Endothelial cell of umbilical vein (primary cell): ENCODE results near the gene MED12L. TPM values are rescaled to one million over a fixed set of nuclear protein-coding genes. Genes with fewer than 3 reads are reported as not detected.

Experiments used
- BruUV-seq: library from RNA; stranded (reverse); fragments of 400-500 nt; replicated peaks from 2 replicates; lab custom pipeline; 2021; lab: Mats Ljungman, UMichigan
- CTCF ChIA-PET: fragments of 300-600, 350-600 bp; sonication (Branson Sonifier 250); formaldehyde crosslinking; loops from one replicate; lab custom pipeline; 2021; ENCODE audit warnings: antibody characterized with exemption, inconsistent platforms; lab: Charles Lee
- POLR2A ChIA-PET: fragments of 300-600, 350-600 bp; sonication (Branson Sonifier 250); formaldehyde crosslinking; loops from one replicate; lab custom pipeline; 2021; ENCODE audit warnings: antibody characterized with exemption, inconsistent platforms; lab: Charles Lee
- DNase-seq: peaks from one replicate; pipeline ENCODE4 v3.0.0-alpha.2; 2011; ENCODE audit warnings: low read depth, low spot score
- FAIRE-seq: peaks from 2 replicates; lab custom pipeline; 2011; peaks lifted over from hg19 to GRCh38; lab: Jason Lieb, UNC
- H2AFZ ChIP-seq: 2 replicates; pipeline ENCODE4 v1.6.0; 2012; ENCODE audit warnings: low read depth, low read length, control low read depth, inconsistent platforms
- H3K27ac ChIP-seq: 2 replicates; pipeline ENCODE4 v1.5.1; 2011; ENCODE audit warnings: low read depth, mild to moderate bottlenecking, control low read depth, low read length, moderate library complexity; ENCODE audit not compliant: insufficient read depth
- H3K27me3 ChIP-seq, 2 experiments: 2 replicates each; pipeline versions ENCODE4 v1.6.0 to v1.6.1; 2011; ENCODE audit warnings: low read length in 2 of 2, mixed read lengths in 1 of 2; ENCODE audit not compliant: control insufficient read depth in 2 of 2, insufficient read depth in 2 of 2
- H3K36me3 ChIP-seq, 2 experiments: 2 replicates in 1 of 2; 3 replicates in 1 of 2; pipeline ENCODE4 v1.5.1; 2011; ENCODE audit warnings: low read length in 2 of 2, mild to moderate bottlenecking in 1 of 2, moderate library complexity in 1 of 2; ENCODE audit not compliant: control insufficient read depth in 2 of 2, insufficient read depth in 2 of 2; ENCODE audit errors: extremely low read depth in 1 of 2
- H3K4me1 ChIP-seq: 3 replicates; pipeline ENCODE4 v1.5.1; 2011; ENCODE audit warnings: mild to moderate bottlenecking, low read length; ENCODE audit not compliant: control insufficient read depth, insufficient read depth; ENCODE audit errors: extremely low read depth
- H3K4me2 ChIP-seq: 2 replicates; pipeline ENCODE4 v1.6.1; 2011; ENCODE audit warnings: low read length, control low read depth, mixed read lengths; ENCODE audit not compliant: insufficient read depth
- H3K4me3 ChIP-seq, 3 experiments: fragments of 200-600 bp in 1 of 3; sonication (generic), shearing (Covaris generic) in 1 of 3; replicated peaks in 1 of 3; 2 replicates each; pipeline ENCODE4 v1.5.1; 2011 to 2016; ENCODE audit warnings: control low read depth in 3 of 3, low read length in 3 of 3, mild to moderate bottlenecking in 2 of 3, inconsistent platforms in 1 of 3, low read depth in 1 of 3, moderate library complexity in 1 of 3; ENCODE audit not compliant: insufficient read depth in 1 of 3
- H3K79me2 ChIP-seq: 2 replicates; pipeline ENCODE4 v1.6.0; 2012; ENCODE audit warnings: low read length, inconsistent platforms; ENCODE audit not compliant: control insufficient read depth, insufficient read depth
- H3K9ac ChIP-seq: replicated peaks from 2 replicates; pipeline ENCODE3; 2011; ENCODE audit warnings: low read length, control low read depth; ENCODE audit not compliant: insufficient read depth; ENCODE audit errors: extremely low read depth
- H3K9me1 ChIP-seq: replicated peaks from 3 replicates; pipeline ENCODE4 v1.6.0; 2011; ENCODE audit warnings: mild to moderate bottlenecking, low read length; ENCODE audit not compliant: control insufficient read depth, insufficient read depth; ENCODE audit errors: extremely low read depth
- H3K9me3 ChIP-seq: replicated peaks from 2 replicates; pipeline ENCODE4 v1.5.1; 2012; ENCODE audit warnings: low read length, inconsistent platforms; ENCODE audit not compliant: control insufficient read depth, insufficient read depth
- H4K20me1 ChIP-seq: replicated peaks from 2 replicates; pipeline ENCODE3; 2011; ENCODE audit warnings: mild to moderate bottlenecking, low read length; ENCODE audit not compliant: control insufficient read depth, insufficient read depth; ENCODE audit errors: extremely low read depth
- EZH2 ChIP-seq: IDR thresholded peaks from 2 replicates; pipeline ENCODE4 v1.6.1; 2012; ENCODE audit warnings: borderline replicate concordance, low read depth, mild to moderate bottlenecking, moderate library complexity, low read length, inconsistent platforms; ENCODE audit not compliant: severe bottlenecking
- FOS ChIP-seq: IDR thresholded peaks from 2 replicates; pipeline ENCODE4 v1.6.1; 2011; ENCODE audit warnings: mild to moderate bottlenecking, low read length, moderate library complexity, borderline replicate concordance; ENCODE audit not compliant: insufficient read depth
- GATA2 ChIP-seq: IDR thresholded peaks from 2 replicates; pipeline ENCODE4 v1.7.0; 2011; ENCODE audit warnings: low read depth, mild to moderate bottlenecking, moderate library complexity, mixed read lengths, low read length; ENCODE audit not compliant: insufficient read length, insufficient read depth
- JUN ChIP-seq: IDR thresholded peaks from 2 replicates; pipeline ENCODE4 v1.6.1; 2011; ENCODE audit warnings: borderline replicate concordance, low read depth; ENCODE audit not compliant: insufficient read length, insufficient read depth
- MYC ChIP-seq: IDR thresholded peaks from one replicate; pipeline ENCODE4 v1.6.1; 2011; ENCODE audit warnings: mild to moderate bottlenecking, low read depth, low read length
- POLR2A ChIP-seq: IDR thresholded peaks from 2 replicates; pipeline ENCODE4 v1.6.1; 2012; ENCODE audit warnings: low read depth, mild to moderate bottlenecking, control low read depth, low read length
- POLR2AphosphoS5 ChIP-seq: IDR thresholded peaks from 2 replicates; pipeline ENCODE4 v1.6.1; 2012; ENCODE audit warnings: low read depth, mild to moderate bottlenecking, control low read depth, low read length, moderate library complexity; ENCODE audit not compliant: insufficient read depth
- dilution Hi-C: fragments of 300-500 bp; cut with MboI; formaldehyde crosslinking; loops from one replicate; pipeline ENCODE4 v1.15.0; 2019; ENCODE audit warnings: low sequenced_read_pairs; ENCODE audit not compliant: extremely low pct_ligation_motif_present
- intact Hi-C: fragments of 100-400 bp; cut with micrococcal nuclease; formaldehyde crosslinking; loops from one replicate; pipeline ENCODE4 v1.10.0; 2022
- polyA plus RNA-seq, 4 experiments: library from polyadenylated mRNA; depleted of rRNA in 3 of 4; stranded (reverse) in 3 of 4; unstranded in 1 of 4; fragments of >200 nt; gene quantifications; 2 replicates each; pipeline versions ENCODE4 v1.2.1 to v1.2.3, GENCODE V29; 2011 to 2012; ENCODE audit warnings: missing spikeins in 1 of 4
- total RNA-seq: library from RNA; stranded (reverse); gene quantifications from 2 replicates; pipeline ENCODE4 v1.2.3, GENCODE V29; 2021
- TF ChIP-seq, protein P1 (sequence below): IDR thresholded peaks from 2 replicates; pipeline ENCODE4 v1.6.1; 2011; ENCODE audit not compliant: insufficient read depth, insufficient read length
- TF ChIP-seq, protein P2 (sequence below), 2 donors: IDR thresholded peaks; 1 replicate in 1 of 2; 2 replicates in 1 of 2; pipeline ENCODE4 v1.5.1; 2011; ENCODE audit warnings: low read length in 2 of 2, mild to moderate bottlenecking in 2 of 2, moderate library complexity in 2 of 2, control low read depth in 1 of 2, inconsistent platforms in 1 of 2, low read depth in 1 of 2; ENCODE audit not compliant: insufficient read depth in 1 of 2; ENCODE audit errors: extremely low read depth in 1 of 2

Gene MED12L
- total and polyA plus RNA-seq, 2 donors (not counting 3 experiments of a cell fraction or from before 2014, with no cell fraction given) = 0.03 to 0.27 TPM

DNA sequence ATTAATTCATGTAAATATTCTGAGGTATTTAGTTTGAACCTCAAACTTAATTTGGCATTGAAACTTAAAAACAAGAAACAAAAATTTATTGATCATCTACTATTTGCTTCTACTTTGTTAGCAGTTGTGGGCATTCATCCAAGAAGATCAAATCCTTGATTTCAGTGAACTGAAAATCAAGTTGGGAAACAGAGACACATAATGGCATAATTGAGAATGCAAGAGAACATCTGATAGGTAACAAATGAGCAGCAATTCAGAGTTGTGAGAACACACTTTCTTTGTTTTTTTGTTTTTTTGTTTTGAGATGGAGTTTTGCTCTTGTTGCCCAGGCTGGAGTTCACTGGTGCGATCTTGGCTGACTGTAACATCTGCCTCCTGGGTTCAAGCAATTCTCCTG lies 33.9 kb upstream of the MED12L start:
- FAIRE-seq (no peak), DNase-seq (no peak)
- TF ChIP-seq EZH2 (no peak), JUN (no peak), MYC (no peak), POLR2A (no peak), GATA2 (no peak), POLR2AphosphoS5 (no peak), FOS (no peak)
- TF ChIP-seq, protein P1, sequence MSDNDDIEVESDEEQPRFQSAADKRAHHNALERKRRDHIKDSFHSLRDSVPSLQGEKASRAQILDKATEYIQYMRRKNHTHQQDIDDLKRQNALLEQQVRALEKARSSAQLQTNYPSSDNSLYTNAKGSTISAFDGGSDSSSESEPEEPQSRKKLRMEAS = no peak
- TF ChIP-seq, protein P2, sequence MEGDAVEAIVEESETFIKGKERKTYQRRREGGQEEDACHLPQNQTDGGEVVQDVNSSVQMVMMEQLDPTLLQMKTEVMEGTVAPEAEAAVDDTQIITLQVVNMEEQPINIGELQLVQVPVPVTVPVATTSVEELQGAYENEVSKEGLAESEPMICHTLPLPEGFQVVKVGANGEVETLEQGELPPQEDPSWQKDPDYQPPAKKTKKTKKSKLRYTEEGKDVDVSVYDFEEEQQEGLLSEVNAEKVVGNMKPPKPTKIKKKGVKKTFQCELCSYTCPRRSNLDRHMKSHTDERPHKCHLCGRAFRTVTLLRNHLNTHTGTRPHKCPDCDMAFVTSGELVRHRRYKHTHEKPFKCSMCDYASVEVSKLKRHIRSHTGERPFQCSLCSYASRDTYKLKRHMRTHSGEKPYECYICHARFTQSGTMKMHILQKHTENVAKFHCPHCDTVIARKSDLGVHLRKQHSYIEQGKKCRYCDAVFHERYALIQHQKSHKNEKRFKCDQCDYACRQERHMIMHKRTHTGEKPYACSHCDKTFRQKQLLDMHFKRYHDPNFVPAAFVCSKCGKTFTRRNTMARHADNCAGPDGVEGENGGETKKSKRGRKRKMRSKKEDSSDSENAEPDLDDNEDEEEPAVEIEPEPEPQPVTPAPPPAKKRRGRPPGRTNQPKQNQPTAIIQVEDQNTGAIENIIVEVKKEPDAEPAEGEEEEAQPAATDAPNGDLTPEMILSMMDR (IDR thresholded peaks at IDR 0.05; ENCODE audit: extremely low read depth in 1 of 2, insufficient read depth in 1 of 2, low read depth in 1 of 2, low read length in 2 of 2) = no peak
- ChIA-PET CTCF (no interaction called here), POLR2A (no interaction called here)
- no peak overlapping the region for H3K9ac ChIP-seq
- no peak overlapping the region for H3K4me2 ChIP-seq
- no peak overlapping the region for H3K4me3 ChIP-seq
- H3K9me3 ChIP-seq = no peaks in the 10 kb centered on the region
- no peak overlapping the region for H3K27ac ChIP-seq
- H3K4me1 ChIP-seq = no peaks in the 10 kb centered on the region
- H3K9me1 ChIP-seq = no peaks in the 10 kb centered on the region
- no peaks in the 10 kb centered on the region for H3K36me3 ChIP-seq
- intact Hi-C loops (no loop called here), dilution Hi-C loops (no loop called here)
- H3K79me2 ChIP-seq = no peaks in the 10 kb centered on the region
- no peaks in the 10 kb centered on the region for H4K20me1 ChIP-seq
- H2AFZ ChIP-seq = no peak overlapping the region
- peaks cover 2 to 4% of the 10 kb centered on the region in 2 experiments for H3K27me3 ChIP-seq
- no TSS peak for BruUV-seq
